Measurements from ENCODE around the gene LRRC27.

Gene LRRC27

GRCh38 chr10:132296666-132297443 is 35.1 kb upstream of the LRRC27 start:
- FAIRE-seq (no peak), DNase-seq (ENCODE audit: insufficient read length, low spot score) (no peak)
- no peak for TF ChIP-seq POLR2A (IDR thresholded peaks at IDR 0.05; ENCODE audit: low read depth, low read length)

DNA sequence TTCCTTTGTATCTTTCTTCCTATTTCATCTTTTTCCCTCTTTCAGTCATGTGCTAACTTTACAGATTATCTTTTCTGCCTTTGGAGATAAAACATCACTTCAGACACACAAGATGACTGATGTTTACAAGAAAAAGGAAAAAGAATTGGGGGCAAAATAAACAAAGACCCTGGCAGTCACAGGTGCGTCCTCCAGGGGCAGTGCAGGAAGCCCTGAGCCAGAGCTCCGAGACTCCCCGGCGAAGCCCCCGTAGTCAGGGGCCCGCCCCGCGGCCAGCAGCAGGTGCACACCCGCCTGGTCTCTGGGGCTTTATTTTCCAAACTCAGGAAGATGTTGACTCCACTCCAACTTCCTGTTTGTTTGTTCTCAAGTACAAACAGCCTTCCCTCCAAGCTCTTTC is 34.5 kb upstream of the LRRC27 start:
- no peak for FAIRE-seq
- no peak for TF ChIP-seq POLR2A (IDR thresholded peaks at IDR 0.05; ENCODE audit: low read depth, low read length)
- DNase-seq (ENCODE audit: insufficient read length, low spot score): no peak

GRCh38 chr10:132298038-132298881 is 33.7 kb upstream of the LRRC27 start:
- DNase-seq (ENCODE audit: insufficient read length, low spot score): no peak
- FAIRE-seq: no peak
- no peak for TF ChIP-seq POLR2A (IDR thresholded peaks at IDR 0.05; ENCODE audit: low read depth, low read length)

DNA sequence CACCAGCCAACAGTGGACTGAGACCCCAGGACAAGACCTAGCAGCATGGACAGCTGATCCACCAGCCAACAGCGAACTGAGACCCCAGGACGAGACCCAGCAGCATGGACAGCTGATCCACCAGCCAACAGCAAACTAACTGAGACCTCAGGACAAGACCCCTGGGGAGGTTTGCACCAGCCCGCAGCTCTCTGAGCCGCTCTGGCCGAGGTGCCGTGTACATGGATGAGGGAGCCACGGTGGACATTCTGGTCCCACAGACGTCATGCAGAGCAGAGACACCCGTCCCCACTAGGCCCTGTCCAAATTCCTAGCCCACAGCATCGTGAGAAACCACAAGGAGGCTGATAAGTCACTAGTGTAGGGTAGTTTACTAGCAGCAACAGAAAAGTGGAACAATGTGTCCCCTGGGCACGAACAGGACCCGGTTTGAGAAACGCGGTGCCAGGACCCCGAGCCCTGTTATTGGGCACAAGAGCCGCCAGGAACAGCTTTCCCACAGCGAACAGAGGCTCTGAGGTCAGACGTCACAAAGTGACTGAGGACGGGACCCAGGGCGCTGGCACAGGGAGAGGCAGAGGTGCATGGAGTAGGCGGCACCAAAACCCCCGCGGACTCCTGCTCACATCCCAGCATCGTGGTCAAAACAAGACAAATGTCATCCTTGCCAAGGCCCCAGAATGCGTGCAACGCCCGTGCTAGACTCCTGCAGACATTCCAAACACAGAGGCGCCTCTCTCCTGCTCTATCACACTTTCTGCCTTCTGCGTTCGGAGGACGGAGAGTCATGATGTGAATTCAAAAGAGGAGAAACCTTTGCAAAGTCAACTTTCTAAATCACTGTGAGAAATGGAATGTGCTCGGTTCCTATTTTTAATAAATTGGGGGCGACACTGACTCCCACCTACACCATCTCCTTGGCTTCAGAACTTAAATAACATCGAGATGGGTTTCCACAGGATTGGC is 32.3 kb upstream of the LRRC27 start:
- FAIRE-seq: no peak
- no peak for DNase-seq (ENCODE audit: insufficient read length, low spot score)
- TF ChIP-seq POLR2A (IDR thresholded peaks at IDR 0.05; ENCODE audit: low read depth, low read length): no peak

DNA sequence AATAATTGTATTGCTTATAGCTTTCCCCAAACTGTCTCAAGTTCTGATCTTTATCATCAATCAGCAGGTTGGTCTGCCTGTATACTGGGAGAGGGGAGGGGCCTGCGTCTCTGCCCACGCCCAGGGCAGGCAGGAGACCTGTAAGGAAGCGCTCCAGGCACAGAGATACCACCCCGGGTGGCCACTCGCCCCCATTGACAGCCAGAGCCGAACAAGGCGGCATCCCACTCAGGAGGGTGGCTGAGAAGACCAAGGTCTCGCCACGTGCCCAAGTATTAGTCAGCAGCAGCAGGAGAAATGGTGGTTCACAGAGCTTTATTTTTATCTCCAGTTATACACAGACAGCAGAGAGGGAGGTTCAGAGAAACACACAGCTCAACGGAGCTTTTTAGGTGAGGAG is 31.4 kb upstream of the LRRC27 start:
- no peak for TF ChIP-seq POLR2A (IDR thresholded peaks at IDR 0.05; ENCODE audit: low read depth, low read length)
- DNase-seq (ENCODE audit: insufficient read length, low spot score) (no peak), FAIRE-seq (no peak)

DNA sequence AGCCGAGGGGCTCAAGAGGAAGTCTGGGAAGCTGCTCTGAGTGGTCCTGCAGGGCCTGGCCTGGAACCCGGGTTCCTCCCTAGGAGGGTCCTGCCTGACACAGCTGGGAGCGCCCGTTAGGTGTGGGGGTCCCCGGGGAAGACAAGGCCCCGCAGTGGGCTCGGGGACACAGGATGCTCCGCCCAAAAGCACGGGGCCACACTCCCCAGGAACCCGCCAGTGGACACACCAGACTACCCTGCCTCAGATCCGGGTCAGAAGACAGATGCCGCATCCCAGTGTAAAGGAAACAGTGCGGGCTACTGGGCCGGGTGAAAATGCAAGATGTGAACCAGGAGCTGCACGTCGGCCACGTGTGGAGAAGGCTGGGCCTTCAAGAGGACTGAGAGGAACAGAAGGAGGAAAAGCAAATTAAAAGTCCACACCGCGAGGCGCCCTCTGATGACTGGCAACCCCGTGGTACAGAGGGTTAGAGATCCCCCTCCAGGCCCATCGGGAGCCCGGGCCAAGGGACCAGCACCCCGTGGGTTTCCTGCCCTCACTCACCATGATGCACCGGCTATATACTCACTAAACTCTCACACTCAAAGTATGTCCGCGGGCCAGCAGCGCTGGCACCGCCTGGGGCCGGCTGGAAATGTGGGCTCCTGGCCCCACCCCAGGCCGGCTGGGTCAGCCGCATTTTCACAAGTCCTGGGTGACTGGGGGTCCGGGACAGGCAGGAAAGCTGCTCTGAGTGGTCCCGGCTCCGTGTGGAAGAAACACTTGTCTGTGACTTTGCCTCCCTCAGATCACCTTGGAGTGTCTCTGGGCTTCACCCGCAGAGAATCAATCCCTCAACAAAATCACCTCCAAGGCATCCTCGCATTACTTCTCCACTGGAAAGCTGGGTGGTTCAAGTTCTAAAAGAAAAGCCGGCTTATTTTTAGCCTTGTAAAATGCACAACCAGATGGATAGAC is 30.3 kb upstream of the LRRC27 start:
- TF ChIP-seq POLR2A (IDR thresholded peaks at IDR 0.05; ENCODE audit: low read depth, low read length): no peak
- no peak for FAIRE-seq
- no peak for DNase-seq (ENCODE audit: insufficient read length, low spot score)

DNA sequence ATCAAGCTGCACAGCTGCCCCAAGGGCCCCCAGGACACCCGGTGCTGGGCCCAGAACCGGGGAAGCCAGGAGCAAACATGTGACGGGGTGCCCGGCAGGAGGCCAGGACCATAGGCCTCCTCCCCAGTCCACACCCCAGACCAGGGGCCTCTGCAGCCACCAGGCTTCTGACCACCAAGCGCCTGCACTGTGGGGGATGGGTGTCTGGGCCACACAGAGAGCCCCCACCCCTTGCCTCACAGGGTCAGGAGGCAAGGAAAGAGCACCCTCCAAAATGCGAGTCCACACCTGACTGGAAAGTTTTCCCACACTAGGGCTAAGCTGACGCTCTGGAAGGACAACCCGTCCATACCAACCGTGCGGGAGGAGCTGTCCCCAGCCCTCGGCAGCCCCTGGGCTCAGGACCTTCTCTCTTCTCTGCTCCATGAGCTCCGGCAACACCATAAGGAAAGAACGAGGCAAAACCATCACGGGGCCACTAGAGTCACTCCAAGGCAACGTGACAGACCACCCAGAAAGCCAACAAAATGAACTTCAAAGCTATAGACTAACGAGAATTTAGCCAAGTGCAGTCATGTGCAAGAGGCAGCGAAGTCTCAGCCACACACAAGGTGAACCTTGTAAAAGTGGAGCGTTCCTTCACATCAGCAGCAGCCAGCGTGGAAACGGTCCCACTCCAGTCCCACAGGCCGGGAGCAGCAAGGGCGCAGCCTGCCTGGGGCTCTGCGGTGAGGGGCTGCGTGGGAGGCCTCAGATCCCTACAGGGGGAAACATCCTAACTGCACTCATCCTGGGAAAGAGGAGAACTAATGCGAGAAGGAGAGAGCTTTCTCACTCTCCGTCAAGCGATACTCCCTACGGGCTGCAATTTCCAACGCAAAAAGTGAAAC is 29.3 kb upstream of the LRRC27 start:
- FAIRE-seq: no peak
- no peak for TF ChIP-seq POLR2A (IDR thresholded peaks at IDR 0.05; ENCODE audit: low read depth, low read length)

GRCh38 chr10:132303361-132304115 is 28.5 kb upstream of the LRRC27 start:
- no peak for TF ChIP-seq POLR2A (IDR thresholded peaks at IDR 0.05; ENCODE audit: low read depth, low read length)
- FAIRE-seq: no peak
- DNase-seq (ENCODE audit: insufficient read length, low spot score): no peak

More for the DNA sequence above, 29.3 kb upstream of the LRRC27 start:
- DNase-seq (ENCODE audit: insufficient read length, low spot score): no peak

DNA sequence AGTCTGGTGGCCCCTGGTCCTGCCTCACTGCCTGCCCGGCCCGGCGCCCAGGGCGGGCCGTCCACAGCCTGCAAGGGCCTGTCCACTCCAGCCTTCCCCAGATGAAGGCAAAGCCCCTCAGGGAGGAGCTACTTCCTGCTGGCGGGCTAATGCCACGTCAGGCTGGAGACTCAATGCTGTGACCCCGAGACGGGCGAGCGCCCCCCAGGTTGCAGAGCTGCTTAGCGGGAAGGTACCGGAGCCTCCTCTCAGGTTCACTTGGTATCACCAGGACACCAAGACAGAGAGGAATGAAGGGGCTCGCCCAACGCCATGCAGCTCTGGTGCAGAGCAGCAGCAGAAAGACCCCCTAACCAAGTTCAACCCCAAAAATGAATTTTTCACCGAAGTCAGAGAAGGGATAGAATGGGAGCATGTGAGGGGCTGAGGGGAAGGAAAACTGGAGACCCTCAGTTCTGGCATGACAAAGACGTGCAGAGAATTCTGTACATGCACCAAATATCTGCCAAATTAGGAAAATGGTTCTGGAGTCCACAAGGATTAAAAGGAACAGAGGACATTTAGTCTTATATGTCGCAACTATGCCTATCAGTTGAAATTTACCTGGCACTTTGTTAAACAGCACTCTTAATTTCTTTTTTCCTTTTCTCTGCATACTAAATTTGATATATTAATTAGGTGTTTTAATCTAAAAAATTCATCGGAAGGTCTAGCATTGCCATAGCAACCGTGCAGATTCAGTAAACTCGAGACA is 27.1 kb upstream of the LRRC27 start:
- no peak for DNase-seq (ENCODE audit: insufficient read length, low spot score)
- TF ChIP-seq POLR2A (IDR thresholded peaks at IDR 0.05; ENCODE audit: low read depth, low read length): no peak
- no peak for FAIRE-seq

DNA sequence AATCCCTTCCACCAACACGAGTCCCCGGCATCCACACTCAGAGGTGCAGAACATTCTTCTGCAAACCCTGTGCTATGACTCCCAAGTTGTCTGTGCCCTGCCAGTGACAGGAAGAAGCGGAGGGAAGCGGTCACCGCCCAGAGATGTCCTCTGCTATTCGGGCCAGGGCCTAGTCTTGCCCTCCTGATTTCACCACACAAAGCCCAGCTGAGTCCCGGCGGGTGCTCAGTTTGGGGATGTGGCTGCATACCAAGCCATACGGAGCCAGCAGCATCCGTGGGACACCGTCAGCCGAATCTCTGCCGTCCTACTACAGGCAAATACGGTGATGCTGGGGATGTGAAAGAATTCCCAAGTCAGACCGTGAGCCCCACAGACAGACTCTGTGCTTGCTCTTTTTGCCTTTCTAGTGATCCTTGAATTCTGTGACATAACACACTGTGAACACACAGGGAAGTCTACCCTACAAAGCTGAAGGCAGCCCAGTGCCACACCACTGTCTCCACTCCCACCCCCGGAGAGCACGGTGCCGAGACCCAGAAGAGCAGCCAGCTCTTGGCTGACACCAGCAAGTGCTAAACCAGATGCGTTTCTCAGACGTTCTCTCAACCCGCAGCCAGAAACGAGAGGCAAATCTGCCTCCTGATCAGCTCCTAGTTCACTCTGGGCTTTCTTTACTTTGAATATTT is 26.2 kb upstream of the LRRC27 start:
- FAIRE-seq (no peak), DNase-seq (ENCODE audit: insufficient read length, low spot score) (no peak)
- no peak for TF ChIP-seq POLR2A (IDR thresholded peaks at IDR 0.05; ENCODE audit: low read depth, low read length)
